Measurements from ENCODE around the gene LBP. TPM values are rescaled to one million over a fixed set of nuclear protein-coding genes. Genes with fewer than 3 reads are reported as not detected.

The LBP gene
- total and polyA plus RNA-seq, 2 of the 13 experiments (the other 11 are each of a cell fraction or from before 2014, with no cell fraction given) = 0.07 to 0.20 TPM

DNA sequence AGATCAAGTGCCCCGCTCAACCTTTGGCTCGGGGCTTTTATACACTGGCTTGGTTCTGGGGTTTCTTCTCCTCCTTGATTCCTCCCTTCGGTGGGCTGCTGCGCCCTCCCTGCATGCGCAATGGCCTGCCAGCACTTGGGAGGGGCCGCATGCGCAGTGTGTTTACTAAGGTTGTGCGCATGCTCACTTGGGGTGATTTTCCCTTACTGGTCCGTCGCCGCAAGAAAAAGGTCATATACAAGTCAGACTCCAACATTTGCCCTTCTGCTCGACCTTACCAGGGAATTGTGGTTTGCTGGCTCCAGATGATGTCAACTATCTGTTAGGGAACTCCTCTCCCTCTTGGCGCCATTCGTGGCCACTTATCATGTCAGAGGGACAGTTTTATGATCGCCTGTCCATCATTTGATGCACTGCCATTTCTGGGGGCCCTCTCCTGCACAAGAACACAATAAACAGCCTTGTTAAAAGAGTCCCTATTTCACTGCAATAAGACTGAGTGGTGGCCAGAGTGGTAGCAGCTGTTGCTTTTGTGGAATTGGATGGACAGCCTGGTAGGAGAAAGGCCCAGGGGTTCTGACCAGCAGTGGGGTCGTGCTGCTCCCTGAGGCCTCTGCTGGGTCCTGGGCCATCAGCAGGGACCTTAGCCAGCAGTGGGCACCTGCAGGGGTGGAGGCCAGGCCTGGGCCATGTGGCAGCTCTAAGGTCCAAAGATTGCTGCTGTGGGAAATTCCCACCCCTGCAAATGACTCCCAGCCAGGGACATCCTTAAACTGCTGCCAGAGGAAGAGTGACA, 2.8 kb upstream of the LBP start (continued):
- no peak for TF ChIP-seq ZBTB14 (CRISPR knock-in tag; IDR thresholded peaks at IDR 0.05)
- TF ChIP-seq, protein P1, sequence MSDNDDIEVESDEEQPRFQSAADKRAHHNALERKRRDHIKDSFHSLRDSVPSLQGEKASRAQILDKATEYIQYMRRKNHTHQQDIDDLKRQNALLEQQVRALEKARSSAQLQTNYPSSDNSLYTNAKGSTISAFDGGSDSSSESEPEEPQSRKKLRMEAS (IDR thresholded peaks at IDR 0.05) = peak; percentile 97
- TF ChIP-seq ZBTB40 (IDR thresholded peaks at IDR 0.05) = no peak
- peak; percentile 69; the same call in 1 of the 2 replicates for TF ChIP-seq ZBTB40 (CRISPR knock-in tag; IDR thresholded peaks at IDR 0.05)
- no peak for TF ChIP-seq PRMT3 (CRISPR knock-in tag; IDR thresholded peaks at IDR 0.05; ENCODE audit: borderline replicate concordance, low read depth)
- 0 out of 2 replicates have a peak, but pooled peaks have one; percentile 51 for TF ChIP-seq ATF6 (CRISPR knock-in tag; conservative IDR thresholded peaks at IDR 0.05)
